HepG2 (cell line): ENCODE data around the gene ZDHHC16. TPM values are rescaled to one million over a fixed set of nuclear protein-coding genes. Genes with fewer than 3 reads are reported as not detected.

Source experiments
- ATAC-seq: fragments of 200-7000 bp; cut with Tn5 transposase; 3 replicates; pipeline ENCODE4 v1.9.1; 2020; ENCODE audit warnings: mild to moderate bottlenecking, moderate library complexity
- BruUV-seq: library from RNA; stranded (reverse); fragments of 400-500 nt; replicated peaks from 2 replicates; lab custom pipeline; 2021; lab: Mats Ljungman, UMichigan
- CTCF ChIA-PET: fragments of 300-600 bp; formaldehyde crosslinking; extraction: SDS; loops from one replicate; lab custom pipeline; 2021; ENCODE audit warnings: low total read pairs, inconsistent platforms, low intra/inter-chr PET ratio; lab: Yijun Ruan, JAX
- POLR2A ChIA-PET: fragments of 350-600 bp; sonication (Branson Sonifier 250); formaldehyde crosslinking; loops from one replicate; lab custom pipeline; 2020; ENCODE audit warnings: antibody characterized with exemption, inconsistent platforms; lab: Yijun Ruan, JAX
- DNase-seq: peaks from one replicate; pipeline ENCODE4 v3.0.0-alpha.2; 2015; ENCODE audit warnings: low spot score
- FAIRE-seq: peaks from 3 replicates; lab custom pipeline; 2011; peaks lifted over from hg19 to GRCh38; lab: Jason Lieb, UNC
- H2AFZ ChIP-seq: one replicate; pipeline ENCODE4 v1.6.1; 2011; ENCODE audit warnings: low read length, inconsistent platforms
- H3K27ac ChIP-seq: fragments of 300-600 bp; 3 replicates; pipeline ENCODE4 v1.8.0; 2011; ENCODE audit warnings: mixed run types, mild to moderate bottlenecking, mixed read lengths, low read length, inconsistent platforms; ENCODE audit not compliant: insufficient read depth; ENCODE audit errors: extremely low read length
- H3K27me3 ChIP-seq, 2 experiments: fragments of 200-600 bp in 1 of 2; 2 replicates in 1 of 2; 3 replicates in 1 of 2; pipeline versions ENCODE4 v1.6.0 to v1.8.0; 2011; ENCODE audit warnings: low read length in 2 of 2, mild to moderate bottlenecking in 2 of 2, moderate library complexity in 2 of 2, inconsistent platforms in 1 of 2; ENCODE audit not compliant: insufficient read depth in 2 of 2, control insufficient read depth in 1 of 2
- H3K36me3 ChIP-seq, 2 experiments: fragments of 200-600 bp in 1 of 2; replicated peaks in 1 of 2; 2 replicates in 1 of 2; 3 replicates in 1 of 2; pipeline versions ENCODE4 v1.5.1 to v1.8.0; 2011; ENCODE audit warnings: low read length in 2 of 2, inconsistent platforms in 1 of 2; ENCODE audit not compliant: insufficient read depth in 2 of 2, control insufficient read depth in 1 of 2
- H3K4me1 ChIP-seq: 2 replicates; pipeline ENCODE4 v1.5.1; 2012; ENCODE audit warnings: low read length, inconsistent platforms; ENCODE audit not compliant: insufficient read depth
- H3K4me2 ChIP-seq: 2 replicates; pipeline ENCODE4 v1.6.0; 2011; ENCODE audit warnings: low read depth, low read length, inconsistent platforms
- H3K4me3 ChIP-seq, 3 experiments: fragments of 200-600 bp in 1 of 3; sonication (generic), shearing (Covaris generic) in 1 of 3; replicated peaks in 1 of 3; 2 replicates each; pipeline ENCODE4 v1.5.1; 2011 to 2016; ENCODE audit warnings: low read length in 3 of 3, inconsistent platforms in 2 of 3, low read depth in 2 of 3, mild to moderate bottlenecking in 2 of 3, control low read depth in 1 of 3, mixed read lengths in 1 of 3; ENCODE audit not compliant: insufficient read depth in 1 of 3
- H3K79me2 ChIP-seq: one replicate; pipeline ENCODE4 v1.6.1; 2011; ENCODE audit warnings: low read length, inconsistent platforms; ENCODE audit not compliant: insufficient read depth
- H3K9ac ChIP-seq: 2 replicates; pipeline ENCODE4 v1.6.0; 2011; ENCODE audit warnings: mild to moderate bottlenecking, low read depth, low read length, inconsistent platforms; ENCODE audit not compliant: insufficient read depth
- H3K9me3 ChIP-seq: 2 replicates; pipeline ENCODE4 v1.5.1; 2012; ENCODE audit warnings: mild to moderate bottlenecking, low read length
- H4K20me1 ChIP-seq: 2 replicates; pipeline ENCODE4 v1.6.0; 2011; ENCODE audit warnings: inconsistent platforms, mild to moderate bottlenecking, low read length, moderate library complexity; ENCODE audit not compliant: insufficient read depth
- HOXA9 ChIP-seq: sonication (generic); formaldehyde crosslinking; IDR thresholded peaks from 2 replicates; pipeline ENCODE4 v1.8.1; 2022; ENCODE audit warnings: missing genetic modification reagents, mild to moderate bottlenecking, moderate library complexity, borderline replicate concordance
- MAFK ChIP-seq, 2 experiments: IDR thresholded peaks in 1 of 2; conservative IDR thresholded peaks in 1 of 2; 2 replicates each; pipeline ENCODE4 v1.6.1; 2011; ENCODE audit warnings: improper control_type of control experiment in 2 of 2, low read length in 2 of 2
- NPAS2 ChIP-seq: sonication (generic); formaldehyde crosslinking; IDR thresholded peaks from 2 replicates; pipeline ENCODE4 v1.8.0; 2022; ENCODE audit warnings: mild to moderate bottlenecking, missing genetic modification reagents, borderline replicate concordance
- NR2F1 ChIP-seq, 2 experiments: fragments of 450-650 bp in 1 of 2; formaldehyde crosslinking in 1 of 2; IDR thresholded peaks; 2 replicates each; pipeline versions ENCODE4 v1.5.0 to v1.6.1; 2016 to 2020; ENCODE audit warnings: mild to moderate bottlenecking in 1 of 2, missing compliant biosample characterization in 1 of 2, missing genetic modification reagents in 1 of 2, moderate library complexity in 1 of 2
- PRPF4 ChIP-seq: fragments of 200-400 bp; formaldehyde crosslinking; IDR thresholded peaks from 2 replicates; pipeline ENCODE4 v1.6.1; 2016; ENCODE audit warnings: low read length, low read depth; ENCODE audit not compliant: poor library complexity, severe bottlenecking
- ZBTB34 ChIP-seq: sonication (generic); formaldehyde crosslinking; IDR thresholded peaks from 2 replicates; pipeline ENCODE4 v1.8.0; 2022; ENCODE audit warnings: mild to moderate bottlenecking, missing genetic modification reagents
- ZNF101 ChIP-seq: sonication (generic); formaldehyde crosslinking; IDR thresholded peaks from 2 replicates; pipeline ENCODE4 v1.4.0; 2020; ENCODE audit warnings: mild to moderate bottlenecking, low read depth, missing genetic modification reagents, borderline replicate concordance
- WGBS: methylation state at CpG from one replicate; pipeline ENCODE4 v1.1.6; 2017; ENCODE audit warnings: low lambda C conversion rate; 5-methylcytosine and 5-hydroxymethylcytosine counted together
- in situ Hi-C: cut with HindIII; loops from 2 replicates; pipeline ENCODE4 v1.10.0; 2017; ENCODE audit warnings: low pct_unique_long_range_greater_than_20kb; ENCODE audit not compliant: extremely low pct_ligation_motif_present
- intact Hi-C: fragments of 100-400 bp; cut with micrococcal nuclease; formaldehyde crosslinking; loops from one replicate; pipeline ENCODE4 v1.10.0; 2022; ENCODE audit not compliant: unreplicated experiment
- polyA plus RNA-seq, 8 experiments: library from polyadenylated mRNA; depleted of rRNA in 3 of 8; stranded (reverse) in 7 of 8; unstranded in 1 of 8; fragments of >200 nt; fragmentation: Illumina TruSeq in 4 of 8; extraction: Trizol in 4 of 8; gene quantifications; 2 replicates each; pipeline versions ENCODE4 v1.2.1 to v1.2.3, GENCODE V29; 2011 to 2016; ENCODE audit warnings: low read depth in 4 of 8, missing spikeins in 1 of 8, mixed read lengths in 1 of 8; ENCODE audit not compliant: insufficient read depth in 1 of 8
- total RNA-seq, 5 experiments: library from RNA; depleted of rRNA; stranded (reverse); fragments of >200 nt; fragmentation: Illumina TruSeq; extraction: Trizol; gene quantifications; 2 replicates each; pipeline ENCODE4 v1.2.3, GENCODE V29; 2016; ENCODE audit warnings: low read depth in 1 of 5
- TF ChIP-seq, protein P1 (sequence below): sonication (generic); formaldehyde crosslinking; IDR thresholded peaks from 2 replicates; pipeline ENCODE4 v1.4.0; 2020; ENCODE audit warnings: missing genetic modification reagents
- TF ChIP-seq, protein P2 (sequence below): sonication (generic); formaldehyde crosslinking; IDR thresholded peaks from 2 replicates; pipeline ENCODE4 v1.4.0; 2020; ENCODE audit warnings: missing genetic modification reagents, borderline replicate concordance

The ZDHHC16 gene
- total and polyA plus RNA-seq, 2 of the 13 experiments (the other 11 are each of a cell fraction or from before 2014, with no cell fraction given) = 40.8 to 41.8 TPM

GRCh38 chr10:97503406-97503805 is 57.4 kb downstream of the ZDHHC16 start:
- POLR2A ChIA-PET = no interaction called here
- intact Hi-C loops = no loop called here
- Histone ChIP-seq H3K27me3 (no peaks in the 10 kb centered on the region; a peak in 1 of 5 replicates), H3K4me3 (no peak overlapping the region), H3K9ac (no peak overlapping the region), H3K9me3 (no peaks in the 10 kb centered on the region), H4K20me1 (no peaks in the 10 kb centered on the region; the same call in 1 of the 2 replicates), H3K4me1 (peaks cover 21% of the 10 kb centered on the region), H3K79me2 (peaks cover 3% of the 10 kb centered on the region), H3K36me3 (no peaks in the 10 kb centered on the region), H3K27ac (no peak overlapping the region), H3K4me2 (no peak overlapping the region), H2AFZ (no peak overlapping the region)
- DNase-seq = no peak
- WGBS = 96% methylated on average over 3 of the region's 3 CpGs
- no peak for FAIRE-seq
- CTCF ChIA-PET = no interaction called here
- in situ Hi-C loops = no loop called here
- BruUV-seq = no TSS peak
- ATAC-seq = no peak
- TF ChIP-seq HOXA9 (CRISPR knock-in tag) (no peak), NR2F1 (CRISPR knock-in tag; IDR thresholded peaks at IDR 0.05) (no peak), MAFK (conservative IDR thresholded peaks at IDR 0.05 in 1 of 2, IDR thresholded peaks at IDR 0.05 in 1 of 2; ENCODE audit: low read length in 2 of 2) (no peak), PRPF4 (no peak), ZBTB34 (CRISPR knock-in tag) (no peak), ZNF101 (CRISPR knock-in tag) (no peak), NPAS2 (no peak)
- TF ChIP-seq, protein P1, sequence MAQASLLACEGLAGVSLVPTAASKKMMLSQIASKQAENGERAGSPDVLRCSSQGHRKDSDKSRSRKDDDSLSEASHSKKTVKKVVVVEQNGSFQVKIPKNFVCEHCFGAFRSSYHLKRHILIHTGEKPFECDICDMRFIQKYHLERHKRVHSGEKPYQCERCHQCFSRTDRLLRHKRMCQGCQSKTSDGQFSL (CRISPR knock-in tag) = no peak
- TF ChIP-seq, protein P2, sequence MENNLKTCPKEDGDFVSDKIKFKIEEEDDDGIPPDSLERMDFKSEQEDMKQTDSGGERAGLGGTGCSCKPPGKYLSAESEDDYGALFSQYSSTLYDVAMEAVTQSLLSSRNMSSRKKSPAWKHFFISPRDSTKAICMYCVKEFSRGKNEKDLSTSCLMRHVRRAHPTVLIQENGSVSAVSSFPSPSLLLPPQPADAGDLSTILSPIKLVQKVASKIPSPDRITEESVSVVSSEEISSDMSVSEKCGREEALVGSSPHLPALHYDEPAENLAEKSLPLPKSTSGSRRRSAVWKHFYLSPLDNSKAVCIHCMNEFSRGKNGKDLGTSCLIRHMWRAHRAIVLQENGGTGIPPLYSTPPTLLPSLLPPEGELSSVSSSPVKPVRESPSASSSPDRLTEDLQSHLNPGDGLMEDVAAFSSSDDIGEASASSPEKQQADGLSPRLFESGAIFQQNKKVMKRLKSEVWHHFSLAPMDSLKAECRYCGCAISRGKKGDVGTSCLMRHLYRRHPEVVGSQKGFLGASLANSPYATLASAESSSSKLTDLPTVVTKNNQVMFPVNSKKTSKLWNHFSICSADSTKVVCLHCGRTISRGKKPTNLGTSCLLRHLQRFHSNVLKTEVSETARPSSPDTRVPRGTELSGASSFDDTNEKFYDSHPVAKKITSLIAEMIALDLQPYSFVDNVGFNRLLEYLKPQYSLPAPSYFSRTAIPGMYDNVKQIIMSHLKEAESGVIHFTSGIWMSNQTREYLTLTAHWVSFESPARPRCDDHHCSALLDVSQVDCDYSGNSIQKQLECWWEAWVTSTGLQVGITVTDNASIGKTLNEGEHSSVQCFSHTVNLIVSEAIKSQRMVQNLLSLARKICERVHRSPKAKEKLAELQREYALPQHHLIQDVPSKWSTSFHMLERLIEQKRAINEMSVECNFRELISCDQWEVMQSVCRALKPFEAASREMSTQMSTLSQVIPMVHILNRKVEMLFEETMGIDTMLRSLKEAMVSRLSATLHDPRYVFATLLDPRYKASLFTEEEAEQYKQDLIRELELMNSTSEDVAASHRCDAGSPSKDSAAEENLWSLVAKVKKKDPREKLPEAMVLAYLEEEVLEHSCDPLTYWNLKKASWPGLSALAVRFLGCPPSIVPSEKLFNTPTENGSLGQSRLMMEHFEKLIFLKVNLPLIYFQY (CRISPR knock-in tag) = no peak
